Keratinocyte (primary cell): ENCODE measurements around the gene SDK1.

Source experiments
- EZH2 ChIP-seq: IDR thresholded peaks from one replicate; pipeline ENCODE4 v1.6.1; 2012; ENCODE audit warnings: inconsistent platforms, mild to moderate bottlenecking, low read length, moderate library complexity
- TF ChIP-seq, protein P1 (sequence below), 3 experiments: IDR thresholded peaks in 1 of 3; conservative IDR thresholded peaks in 1 of 3; optimal IDR thresholded peaks in 1 of 3; 2 replicates in 2 of 3; 3 replicates in 1 of 3; pipeline versions ENCODE3 to v1.5.1; 2011; ENCODE audit warnings: low read length in 3 of 3, mild to moderate bottlenecking in 3 of 3, moderate library complexity in 2 of 3, control low read depth in 1 of 3, inconsistent platforms in 1 of 3; ENCODE audit not compliant: insufficient read depth in 2 of 3; ENCODE audit errors: extremely low read depth in 1 of 3

DNA sequence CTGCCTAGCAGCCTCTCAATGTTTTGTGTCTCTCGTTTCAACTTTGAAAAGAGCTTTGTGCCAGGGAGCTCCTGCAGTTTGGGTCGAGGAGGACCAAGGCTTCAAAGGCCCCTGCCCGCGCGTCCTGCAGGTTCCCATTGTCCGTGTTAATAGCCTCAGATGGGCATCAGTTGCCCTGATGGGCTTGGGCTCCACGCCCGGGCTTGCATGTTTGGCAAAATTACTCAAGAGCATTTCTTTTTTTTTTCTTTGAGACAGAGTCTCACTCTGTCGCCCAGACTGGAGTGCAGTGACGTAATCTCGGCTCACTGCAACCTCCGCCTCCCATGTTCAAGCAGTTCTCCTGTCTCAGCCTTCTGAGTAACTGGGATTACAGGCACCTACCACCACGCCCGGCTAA lies 636.6 kb downstream of the SDK1 start:
- TF ChIP-seq, protein P1, sequence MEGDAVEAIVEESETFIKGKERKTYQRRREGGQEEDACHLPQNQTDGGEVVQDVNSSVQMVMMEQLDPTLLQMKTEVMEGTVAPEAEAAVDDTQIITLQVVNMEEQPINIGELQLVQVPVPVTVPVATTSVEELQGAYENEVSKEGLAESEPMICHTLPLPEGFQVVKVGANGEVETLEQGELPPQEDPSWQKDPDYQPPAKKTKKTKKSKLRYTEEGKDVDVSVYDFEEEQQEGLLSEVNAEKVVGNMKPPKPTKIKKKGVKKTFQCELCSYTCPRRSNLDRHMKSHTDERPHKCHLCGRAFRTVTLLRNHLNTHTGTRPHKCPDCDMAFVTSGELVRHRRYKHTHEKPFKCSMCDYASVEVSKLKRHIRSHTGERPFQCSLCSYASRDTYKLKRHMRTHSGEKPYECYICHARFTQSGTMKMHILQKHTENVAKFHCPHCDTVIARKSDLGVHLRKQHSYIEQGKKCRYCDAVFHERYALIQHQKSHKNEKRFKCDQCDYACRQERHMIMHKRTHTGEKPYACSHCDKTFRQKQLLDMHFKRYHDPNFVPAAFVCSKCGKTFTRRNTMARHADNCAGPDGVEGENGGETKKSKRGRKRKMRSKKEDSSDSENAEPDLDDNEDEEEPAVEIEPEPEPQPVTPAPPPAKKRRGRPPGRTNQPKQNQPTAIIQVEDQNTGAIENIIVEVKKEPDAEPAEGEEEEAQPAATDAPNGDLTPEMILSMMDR (optimal IDR thresholded peaks at IDR 0.05 in 1 of 3, IDR thresholded peaks at IDR 0.05 in 1 of 3, conservative IDR thresholded peaks at IDR 0.05 in 1 of 3; ENCODE audit: extremely low read depth in 1 of 3, insufficient read depth in 2 of 3, low read length in 3 of 3): no peak
- TF ChIP-seq EZH2: no peak
